ENCODE data around the gene SAMSN1. TPM values are rescaled to one million over a fixed set of nuclear protein-coding genes. Genes with fewer than 3 reads are reported as not detected.

SAMSN1 gene
- total RNA-seq, 1 donor, result under 0.01 TPM

- Histone ChIP-seq H3K4me3 (ENCODE audit: insufficient read depth, low read length) (no peak overlapping the region), H3K4me2 (ENCODE audit: insufficient read depth, low read length) (no peak overlapping the region), H4K20me1 (ENCODE audit: insufficient read depth, low read length) (no peaks in the 10 kb centered on the region), H3K79me2 (ENCODE audit: insufficient read depth, low read length) (no peaks in the 10 kb centered on the region), H3K36me3 (ENCODE audit: insufficient read depth, low read length) (no peaks in the 10 kb centered on the region), H3K27ac (ENCODE audit: low read depth, low read length) (no peak overlapping the region), H2AFZ (ENCODE audit: low read length) (no peak overlapping the region), H3K9me3 (ENCODE audit: low read depth, low read length) (peaks cover 3% of the 10 kb centered on the region), H3K27me3 (ENCODE audit: insufficient read depth, low read length) (no peaks in the 10 kb centered on the region), H3K4me1 (ENCODE audit: insufficient read depth, low read length) (no peaks in the 10 kb centered on the region)
- no peak for DNase-seq (ENCODE audit: insufficient read length, low spot score, missing footprints)
- no peak for TF ChIP-seq CTCF (IDR thresholded peaks at IDR 0.05; ENCODE audit: extremely low read depth, low read depth, low read length)
These were observed 23.8 kb upstream of the SAMSN1 start for GRCh38 chr21:14569868-14570267.

- H3K36me3 ChIP-seq (ENCODE audit: insufficient read depth, low read length), result no peaks in the 10 kb centered on the region
- no peaks in the 10 kb centered on the region for H4K20me1 ChIP-seq (ENCODE audit: insufficient read depth, low read length)
- no peak overlapping the region for H3K4me3 ChIP-seq (ENCODE audit: insufficient read depth, low read length)
- H3K4me2 ChIP-seq (ENCODE audit: insufficient read depth, low read length), result no peak overlapping the region
- H3K9me3 ChIP-seq (ENCODE audit: low read depth, low read length), result peaks cover 3% of the 10 kb centered on the region
- no peak overlapping the region for H3K27ac ChIP-seq (ENCODE audit: low read depth, low read length)
- no peak for TF ChIP-seq CTCF (IDR thresholded peaks at IDR 0.05; ENCODE audit: extremely low read depth, low read depth, low read length)
- H3K79me2 ChIP-seq (ENCODE audit: insufficient read depth, low read length), result no peaks in the 10 kb centered on the region
- H3K27me3 ChIP-seq (ENCODE audit: insufficient read depth, low read length), result no peaks in the 10 kb centered on the region
- no peak for DNase-seq (ENCODE audit: insufficient read length, low spot score, missing footprints)
- H3K4me1 ChIP-seq (ENCODE audit: insufficient read depth, low read length), result no peaks in the 10 kb centered on the region
- no peak overlapping the region for H2AFZ ChIP-seq (ENCODE audit: low read length)
These were observed 23.0 kb upstream of the SAMSN1 start for GRCh38 chr21:14569026-14569621.

GRCh38 chr21:14567331-14568279, 21.5 kb upstream of the SAMSN1 start:
- Histone ChIP-seq H3K36me3 (ENCODE audit: insufficient read depth, low read length) (no peaks in the 10 kb centered on the region), H3K27me3 (ENCODE audit: insufficient read depth, low read length) (no peaks in the 10 kb centered on the region), H3K9me3 (ENCODE audit: low read depth, low read length) (peaks cover 3% of the 10 kb centered on the region), H4K20me1 (ENCODE audit: insufficient read depth, low read length) (no peaks in the 10 kb centered on the region), H3K27ac (ENCODE audit: low read depth, low read length) (no peak overlapping the region), H2AFZ (ENCODE audit: low read length) (no peak overlapping the region), H3K79me2 (ENCODE audit: insufficient read depth, low read length) (no peaks in the 10 kb centered on the region), H3K4me1 (ENCODE audit: insufficient read depth, low read length) (no peaks in the 10 kb centered on the region), H3K4me3 (ENCODE audit: insufficient read depth, low read length) (no peak overlapping the region), H3K4me2 (ENCODE audit: insufficient read depth, low read length) (no peak overlapping the region)
- TF ChIP-seq CTCF (IDR thresholded peaks at IDR 0.05; ENCODE audit: extremely low read depth, low read depth, low read length), result no peak
- DNase-seq (ENCODE audit: insufficient read length, low spot score, missing footprints), result no peak

GRCh38 chr21:14566894-14567293, 20.8 kb upstream of the SAMSN1 start:
- H4K20me1 ChIP-seq (ENCODE audit: insufficient read depth, low read length), result no peaks in the 10 kb centered on the region
- H3K79me2 ChIP-seq (ENCODE audit: insufficient read depth, low read length), result no peaks in the 10 kb centered on the region
- H3K4me1 ChIP-seq (ENCODE audit: insufficient read depth, low read length), result no peaks in the 10 kb centered on the region
- H3K9me3 ChIP-seq (ENCODE audit: low read depth, low read length), result peaks cover 3% of the 10 kb centered on the region
- DNase-seq (ENCODE audit: insufficient read length, low spot score, missing footprints), result no peak
- no peak overlapping the region for H3K4me2 ChIP-seq (ENCODE audit: insufficient read depth, low read length)
- no peak overlapping the region for H2AFZ ChIP-seq (ENCODE audit: low read length)
- TF ChIP-seq CTCF (IDR thresholded peaks at IDR 0.05; ENCODE audit: extremely low read depth, low read depth, low read length), result no peak
- H3K27me3 ChIP-seq (ENCODE audit: insufficient read depth, low read length), result no peaks in the 10 kb centered on the region
- no peak overlapping the region for H3K27ac ChIP-seq (ENCODE audit: low read depth, low read length)
- H3K4me3 ChIP-seq (ENCODE audit: insufficient read depth, low read length), result no peak overlapping the region
- H3K36me3 ChIP-seq (ENCODE audit: insufficient read depth, low read length), result no peaks in the 10 kb centered on the region

Data from osteoblast (primary cell).